GM18517 (cell line): ENCODE data around the gene GATAD2A.
"Not testable (repeated sequence)": the region's sequence is repeated elsewhere in the genome, so short reads cannot be mapped to it uniquely, and the experiment has no call there.

Source experiments
- ATAC-seq: cut with Tn5 transposase; IDR thresholded peaks from one replicate; pipeline ENCODE4 v1.9.1; 2021; ENCODE audit warnings: mild to moderate bottlenecking, moderate library complexity; ENCODE audit not compliant: unreplicated experiment

GATAD2A gene

GRCh38 chr19:19388568-19389555 lies 16.6 kb upstream of the GATAD2A start:
- no peak for ATAC-seq

- ATAC-seq = not testable (repeated sequence)
Measured at GRCh38 chr19:19389683-19390082, 15.8 kb upstream of the GATAD2A start.

- not testable (repeated sequence) for ATAC-seq
Measured at GRCh38 chr19:19394333-19394732, 11.1 kb upstream of the GATAD2A start.

GRCh38 chr19:19399733-19400433 lies 5.6 kb upstream of the GATAD2A start:
- ATAC-seq = no peak

- no peak for ATAC-seq
Measured at GRCh38 chr19:19402656-19403372, 2.7 kb upstream of the GATAD2A start.

GRCh38 chr19:19403373-19403901 lies 2.0 kb upstream of the GATAD2A start:
- ATAC-seq = no peak

GRCh38 chr19:19405971-19406877 lies 749 bp downstream of the GATAD2A start:
- ATAC-seq = peak; percentile 14

GRCh38 chr19:19406878-19407632 lies 1.6 kb downstream of the GATAD2A start:
- ATAC-seq = peak; percentile 39

- no peak for ATAC-seq
Measured at GRCh38 chr19:19407633-19407930, 2.1 kb downstream of the GATAD2A start.

GRCh38 chr19:19409205-19409604 lies 3.7 kb downstream of the GATAD2A start:
- no peak for ATAC-seq

- no peak for ATAC-seq
Measured at GRCh38 chr19:19409631-19410030, 4.2 kb downstream of the GATAD2A start.

- ATAC-seq = no peak
Measured at GRCh38 chr19:19410553-19411550, 5.4 kb downstream of the GATAD2A start.

GRCh38 chr19:19416280-19416679 lies 10.8 kb downstream of the GATAD2A start:
- no peak for ATAC-seq

- no peak for ATAC-seq
Measured at GRCh38 chr19:19417046-19417445, 11.6 kb downstream of the GATAD2A start.

GRCh38 chr19:19417628-19418245 lies 12.3 kb downstream of the GATAD2A start:
- no peak for ATAC-seq

GRCh38 chr19:19418555-19419260 lies 13.2 kb downstream of the GATAD2A start:
- no peak for ATAC-seq
